Vagina (tissue), 2 donors: Measurements from ENCODE around the gene MAML1.

Source experiments
- CTCF ChIP-seq, 3 experiments: fragments of 450-650 bp in 2 of 3; fragments of 200-600 bp in 1 of 3; sonication (generic) in 1 of 3; IDR thresholded peaks; one replicate each; pipeline ENCODE4 v1.5.1; 2017 to 2019; ENCODE audit warnings: antibody characterized with exemption in 3 of 3, mild to moderate bottlenecking in 2 of 3, moderate library complexity in 2 of 3
- POLR2A ChIP-seq, 2 donors: fragments of 450-650 bp; IDR thresholded peaks; one replicate each; pipeline ENCODE4 v1.6.1; 2017; ENCODE audit warnings: antibody characterized with exemption in 2 of 2, mild to moderate bottlenecking in 2 of 2, moderate library complexity in 2 of 2
- POLR2AphosphoS5 ChIP-seq, 2 donors: sonication (generic); formaldehyde crosslinking; IDR thresholded peaks; one replicate each; pipeline ENCODE4 v1.9.0; 2017; ENCODE audit warnings: antibody characterized with exemption in 2 of 2, mild to moderate bottlenecking in 2 of 2, low read depth in 1 of 2; ENCODE audit not compliant: insufficient read depth in 1 of 2

GRCh38 chr5:179791881-179792611, 59.4 kb downstream of the MAML1 start:
- TF ChIP-seq POLR2A (IDR thresholded peaks at IDR 0.05) (no peak), CTCF (IDR thresholded peaks at IDR 0.05) (no peak), POLR2AphosphoS5 (IDR thresholded peaks at IDR 0.05; ENCODE audit: insufficient read depth in 1 of 2, low read depth in 1 of 2) (no peak)
